Central memory CD8-positive, alpha-beta T cell (primary cell): ENCODE data around the gene BICRAL.

Source experiments
- ATAC-seq: fragments of 150-1000 bp; cut with Tn5 transposase; replicated peaks from 2 replicates; pipeline ENCODE4 v1.10.0; 2022; ENCODE audit warnings: mild to moderate bottlenecking, moderate FRiP score, moderate number of reproducible peaks; ENCODE audit not compliant: poor library complexity, severe bottlenecking; ENCODE audit errors: extremely low read depth
- DNase-seq, 2 donors: peaks; one replicate each; pipeline ENCODE4 v3.0.0; 2021; ENCODE audit warnings: low spot score in 2 of 2
- H3K27ac Mint-ChIP-seq: one replicate; pipeline ENCODE4 v1.8.0; 2022; ENCODE audit warnings: low read depth, mild to moderate bottlenecking, moderate library complexity, mixed read lengths
- H3K27me3 Mint-ChIP-seq: one replicate; pipeline ENCODE4 v1.8.0; 2022; ENCODE audit warnings: mixed read lengths
- H3K36me3 Mint-ChIP-seq: one replicate; pipeline ENCODE4 v1.8.0; 2022; ENCODE audit warnings: mild to moderate bottlenecking, moderate library complexity, mixed read lengths; ENCODE audit not compliant: insufficient read depth
- H3K4me1 Mint-ChIP-seq: one replicate; pipeline ENCODE4 v1.8.0; 2022; ENCODE audit warnings: mixed read lengths
- H3K4me3 Mint-ChIP-seq: one replicate; pipeline ENCODE4 v1.8.0; 2022; ENCODE audit warnings: mild to moderate bottlenecking, moderate library complexity, mixed read lengths
- H3K9me3 Mint-ChIP-seq: one replicate; pipeline ENCODE4 v1.8.0; 2022; ENCODE audit warnings: mixed read lengths

The BICRAL gene

DNA sequence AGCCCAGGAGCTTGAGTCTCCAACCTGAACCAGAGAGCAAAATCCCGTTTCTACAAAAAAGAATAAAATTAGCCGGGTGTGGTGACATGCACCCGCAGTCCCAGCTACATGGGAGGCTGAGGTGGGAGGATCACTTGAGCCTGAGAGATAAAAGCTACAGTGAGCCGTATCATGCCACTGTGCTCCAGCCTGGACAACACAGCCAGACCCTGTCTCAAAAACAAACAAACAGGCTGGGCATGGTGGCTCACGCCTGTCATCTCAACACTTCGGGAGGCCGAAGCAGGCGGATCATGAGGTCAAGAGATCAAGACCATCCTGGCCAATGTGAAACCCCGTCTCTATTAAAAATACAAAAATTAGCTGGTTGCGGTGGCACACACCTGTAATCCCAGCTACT, 122.6 kb downstream of the BICRAL start:
- no peak for DNase-seq
- Mint-ChIP-seq H3K27ac (no peak overlapping the region), H3K27me3 (no peaks in the 10 kb centered on the region), H3K9me3 (no peaks in the 10 kb centered on the region), H3K4me3 (no peak overlapping the region), H3K4me1 (peaks cover 5% of the 10 kb centered on the region), H3K36me3 (peaks cover 5% of the 10 kb centered on the region)
- ATAC-seq: no peak

DNA sequence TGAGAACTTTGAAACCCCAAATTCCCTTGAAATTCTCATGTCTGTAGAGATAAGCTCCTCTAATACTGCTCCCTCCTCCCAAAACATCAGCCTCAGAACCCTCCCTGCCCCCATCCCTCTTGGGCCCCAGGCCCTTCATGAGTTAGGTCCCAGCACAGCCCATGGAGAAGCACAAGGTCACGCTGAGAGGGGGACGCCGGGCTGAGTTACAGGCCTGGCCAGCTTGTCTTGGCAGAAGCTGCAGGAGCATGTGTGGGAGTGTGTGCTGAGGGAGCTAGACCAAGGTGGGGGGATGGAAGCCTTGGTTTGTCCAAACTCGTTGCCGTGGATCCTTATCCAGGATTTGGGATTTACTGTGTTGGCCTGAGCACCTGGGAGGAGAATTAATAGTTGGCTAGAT, 125.5 kb downstream of the BICRAL start:
- ATAC-seq: no peak
- Mint-ChIP-seq H3K9me3 (no peaks in the 10 kb centered on the region), H3K27ac (no peak overlapping the region), H3K4me1 (no peaks in the 10 kb centered on the region), H3K27me3 (peaks cover 8% of the 10 kb centered on the region), H3K36me3 (peaks cover 5% of the 10 kb centered on the region), H3K4me3 (no peak overlapping the region)
- no peak for DNase-seq

DNA sequence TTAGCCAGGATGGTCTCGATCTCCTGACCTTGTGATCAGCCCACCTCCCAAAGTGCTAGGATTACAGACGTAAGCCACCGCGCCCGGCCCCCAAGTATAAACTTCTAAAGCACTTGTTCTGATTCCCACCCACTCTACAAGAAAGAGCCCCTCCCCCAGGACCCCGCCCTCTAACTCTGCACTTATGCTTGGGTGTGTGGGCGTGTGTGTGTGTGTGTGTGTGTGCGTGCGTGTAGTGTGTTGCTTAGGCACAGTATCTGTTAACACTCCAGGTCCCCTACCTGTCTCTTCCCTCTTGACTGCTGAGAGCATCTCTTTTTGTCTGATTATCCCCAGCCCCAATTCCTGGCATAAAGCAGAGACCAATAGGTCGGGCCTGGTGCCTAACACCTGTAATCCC, 128.0 kb downstream of the BICRAL start:
- ATAC-seq: no peak
- Mint-ChIP-seq H3K4me3 (no peak overlapping the region), H3K27me3 (peaks cover 8% of the 10 kb centered on the region), H3K36me3 (peaks cover 2% of the 10 kb centered on the region), H3K9me3 (no peaks in the 10 kb centered on the region), H3K4me1 (no peaks in the 10 kb centered on the region), H3K27ac (no peak overlapping the region)
- no peak for DNase-seq

DNA sequence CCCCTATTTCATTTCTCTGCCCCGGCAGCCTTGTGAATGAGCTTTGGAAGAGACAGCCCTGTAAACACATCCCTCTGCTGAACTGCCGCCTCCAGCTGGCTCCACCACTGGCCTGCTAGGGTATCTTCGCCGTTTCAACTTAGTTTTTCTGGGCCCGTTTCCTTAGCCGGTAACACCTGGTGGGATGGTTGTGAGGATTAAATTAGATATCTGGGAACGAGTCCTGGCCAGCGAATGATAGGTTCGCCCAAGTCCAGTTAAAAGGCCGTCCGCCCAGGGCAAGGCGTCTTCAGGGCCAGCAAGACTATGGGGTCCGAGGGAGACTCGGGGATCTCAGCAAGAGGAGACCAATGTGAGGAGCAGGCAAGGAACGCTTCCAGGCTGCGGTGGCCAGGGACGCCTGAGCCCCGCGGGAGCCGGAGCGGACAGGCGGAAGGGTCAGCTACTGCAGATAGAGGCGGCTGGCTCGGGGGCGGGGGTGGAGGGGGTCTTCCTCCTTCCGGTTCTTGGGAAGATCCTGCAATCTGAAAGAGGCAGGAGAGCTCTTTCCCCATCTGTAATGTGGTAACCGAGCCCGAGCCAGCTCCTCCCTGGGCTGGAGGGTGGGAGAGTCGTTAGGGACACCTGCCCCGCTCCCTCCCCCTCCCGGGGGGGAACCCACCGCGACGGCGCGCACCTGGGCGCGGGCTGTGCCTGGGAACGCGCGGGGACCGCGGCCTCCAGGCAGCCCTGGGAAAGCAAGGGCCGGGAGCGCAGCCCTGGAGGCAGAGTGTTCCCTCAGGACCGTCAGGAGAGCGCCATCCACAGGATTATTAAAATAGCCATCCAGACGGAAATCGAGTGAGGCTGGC, 129.5 kb downstream of the BICRAL start:
- no peaks in the 10 kb centered on the region for H3K4me1 Mint-ChIP-seq
- H3K27me3 Mint-ChIP-seq: peaks cover 8% of the 10 kb centered on the region
- no peak overlapping the region for H3K27ac Mint-ChIP-seq
- peak overlapping the region; percentile 36 for H3K4me3 Mint-ChIP-seq
- H3K9me3 Mint-ChIP-seq: no peaks in the 10 kb centered on the region
- ATAC-seq (peak; percentile 19), DNase-seq (no peak)
- peaks cover 2% of the 10 kb centered on the region for H3K36me3 Mint-ChIP-seq

DNA sequence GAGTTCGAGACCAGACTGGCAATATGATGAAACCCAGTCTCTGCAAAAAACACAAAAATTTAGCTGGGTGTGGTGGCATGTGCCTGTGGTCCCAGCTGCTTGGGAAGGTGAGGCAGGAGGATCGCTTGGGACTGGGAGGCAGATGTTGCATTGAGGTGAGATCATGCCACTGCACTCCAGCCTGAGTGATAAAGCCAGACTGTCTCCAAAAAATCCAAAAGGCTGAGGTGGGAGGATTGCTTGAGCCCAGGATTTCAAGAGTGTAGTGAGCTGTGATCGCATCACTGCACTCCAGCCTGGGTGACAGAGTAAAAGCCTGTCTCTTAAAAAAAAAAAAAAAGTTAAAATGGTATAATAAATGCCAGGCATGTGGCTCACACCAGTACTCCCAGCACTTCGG, 132.7 kb downstream of the BICRAL start:
- no peak for DNase-seq
- H3K27ac Mint-ChIP-seq: no peak overlapping the region

DNA sequence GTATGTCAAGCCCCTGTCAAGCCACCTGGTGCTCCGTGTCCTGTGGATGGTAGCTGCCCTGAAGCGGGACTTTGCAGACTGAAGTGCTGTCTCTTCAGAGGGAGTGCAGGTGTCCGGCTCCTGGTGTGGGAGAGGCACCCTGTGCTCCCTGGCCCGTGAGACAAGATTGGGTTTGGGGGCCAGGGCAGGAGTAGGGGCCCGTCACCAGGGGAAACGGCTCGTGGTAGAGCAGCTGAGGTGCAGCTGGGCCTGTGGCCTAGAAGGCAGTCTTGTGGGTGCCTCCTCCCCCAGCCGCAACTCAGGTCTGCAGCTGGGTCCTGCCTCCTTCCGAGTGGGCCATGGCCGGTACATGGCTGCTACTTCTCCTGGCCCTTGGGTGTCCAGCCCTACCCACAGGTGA, 133.9 kb downstream of the BICRAL start, which contains the start of gene PTCRA:
Gene PTCRA, plus strand, starts transcription at position 322 of the 400 bp plus-strand sequence. Its CDS starts 17 bp downstream, at position 339.
- H3K9me3 Mint-ChIP-seq: no peaks in the 10 kb centered on the region
- H3K4me3 Mint-ChIP-seq: no peak within 1 kb of the TSS
- DNase-seq: no peak
- no peaks in the 10 kb centered on the region for H3K4me1 Mint-ChIP-seq
- H3K36me3 Mint-ChIP-seq: peaks cover 2% of the 10 kb centered on the region
- H3K27ac Mint-ChIP-seq: no peak within 1 kb of the TSS
- no peak for ATAC-seq
- peaks cover 8% of the 10 kb centered on the region for H3K27me3 Mint-ChIP-seq

More for the DNA sequence above, 132.7 kb downstream of the BICRAL start:
- no peaks in the 10 kb centered on the region for H3K4me1 Mint-ChIP-seq
- peaks cover 2% of the 10 kb centered on the region for H3K36me3 Mint-ChIP-seq
- H3K27me3 Mint-ChIP-seq: peaks cover 8% of the 10 kb centered on the region
- ATAC-seq: no peak
- no peak overlapping the region for H3K4me3 Mint-ChIP-seq
- H3K9me3 Mint-ChIP-seq: no peaks in the 10 kb centered on the region

DNA sequence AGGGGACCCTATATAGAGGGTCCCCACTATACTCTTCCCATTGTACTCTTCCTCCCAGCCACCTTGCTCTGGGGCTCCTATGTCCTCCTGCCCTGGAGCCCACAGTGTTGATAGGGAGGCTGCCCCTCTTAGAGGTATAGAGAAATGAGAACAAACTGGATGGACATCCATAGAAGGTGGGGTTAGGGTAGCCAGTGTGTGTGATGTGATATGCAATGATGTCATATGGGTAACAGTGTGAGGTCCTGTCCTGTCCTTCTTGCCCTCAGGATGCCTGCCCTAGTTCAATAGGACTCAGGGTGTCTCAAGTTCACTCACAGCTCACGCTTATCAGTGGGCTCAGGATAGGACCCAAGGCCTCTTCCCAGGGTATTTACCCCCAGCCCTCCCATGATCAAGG, 134.4 kb downstream of the BICRAL start:
- no peaks in the 10 kb centered on the region for H3K4me1 Mint-ChIP-seq
- no peaks in the 10 kb centered on the region for H3K9me3 Mint-ChIP-seq
- no peak overlapping the region for H3K4me3 Mint-ChIP-seq
- H3K27me3 Mint-ChIP-seq: peaks cover 3% of the 10 kb centered on the region
- H3K27ac Mint-ChIP-seq: no peak overlapping the region
- DNase-seq: no peak
- H3K36me3 Mint-ChIP-seq: peaks cover 2% of the 10 kb centered on the region
- no peak for ATAC-seq
